Measurements from ENCODE around the gene PRKCB. TPM values are rescaled to one million over a fixed set of nuclear protein-coding genes. Genes with fewer than 3 reads are reported as not detected.

Gene PRKCB
- total RNA-seq, 2 experiments from 2014 or later, result 101 to 105 TPM

DNA sequence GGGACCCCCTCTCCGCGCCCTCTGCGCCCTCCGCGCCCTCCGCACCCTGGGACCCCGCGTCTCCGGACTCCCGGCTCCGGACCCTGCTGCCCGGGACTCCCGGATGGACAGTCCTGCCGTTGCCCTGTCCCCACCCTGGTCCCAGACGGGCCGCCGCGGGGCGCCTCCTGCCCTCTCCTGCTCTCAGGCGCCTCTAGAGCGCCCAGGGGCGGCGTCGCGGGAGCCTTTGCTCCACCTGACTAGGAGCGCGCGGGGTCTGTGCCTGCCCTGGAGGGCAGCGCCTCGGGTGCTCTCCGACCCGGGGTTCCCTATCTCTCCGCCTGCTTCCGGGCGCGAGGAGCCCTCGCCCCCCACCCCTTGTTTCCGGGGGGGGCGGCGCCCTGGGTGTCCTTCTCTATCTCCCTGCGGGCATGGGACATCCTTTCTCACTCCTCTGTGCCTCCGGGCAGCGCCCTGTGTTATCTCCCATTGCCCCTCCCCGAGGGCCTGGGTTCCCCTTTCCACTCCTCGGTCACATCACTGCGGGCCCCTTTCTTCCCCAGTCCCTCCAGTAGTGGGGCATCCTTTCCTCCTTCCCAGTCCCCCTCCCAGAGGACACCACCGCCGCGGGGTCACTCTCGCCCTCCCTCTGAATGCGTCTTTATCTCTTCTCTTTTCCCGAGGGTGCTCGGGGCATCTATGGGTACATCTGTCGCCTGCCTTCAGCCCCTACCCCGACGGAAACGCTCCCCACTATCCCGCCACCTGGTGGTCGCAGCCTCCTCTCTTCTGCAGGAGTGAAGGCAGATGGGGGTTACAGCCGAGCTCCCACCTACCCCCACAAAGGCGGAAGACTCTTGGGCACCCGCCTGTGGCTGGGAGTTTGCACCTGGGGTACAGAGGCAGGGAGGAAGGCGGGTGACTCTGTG is 875 bp downstream of the PRKCB start:
- H3K4me1 Mint-ChIP-seq (ENCODE audit: low read depth), result peaks cover 62% of the 10 kb centered on the region
- peaks cover 4% of the 10 kb centered on the region for H3K9me3 Mint-ChIP-seq (ENCODE audit: insufficient read depth)
- H3K27ac Mint-ChIP-seq, result peak overlapping the region; percentile 90
- peak; percentile 54 for ATAC-seq
- peak; percentile 76 for DNase-seq
- CTCF ChIA-PET, result interaction anchor here (0.6 to 5.2 kb wide), 10 partner anchors 10 to 179 kb away, joined by 3 to 29 read pairs (median 4); no protein-coding TSS in a partner anchor
- no peaks in the 10 kb centered on the region for H3K27me3 Mint-ChIP-seq (ENCODE audit: low read depth)
- peaks cover 36% of the 10 kb centered on the region for H3K36me3 Mint-ChIP-seq (ENCODE audit: low read depth)
- POLR2A ChIA-PET, result interaction anchor here (0.6 kb wide), 1 partner anchor 35 kb away, joined by 3 read pairs; no protein-coding TSS in a partner anchor
- H3K4me3 Mint-ChIP-seq, result peak overlapping the region; percentile 98

DNA sequence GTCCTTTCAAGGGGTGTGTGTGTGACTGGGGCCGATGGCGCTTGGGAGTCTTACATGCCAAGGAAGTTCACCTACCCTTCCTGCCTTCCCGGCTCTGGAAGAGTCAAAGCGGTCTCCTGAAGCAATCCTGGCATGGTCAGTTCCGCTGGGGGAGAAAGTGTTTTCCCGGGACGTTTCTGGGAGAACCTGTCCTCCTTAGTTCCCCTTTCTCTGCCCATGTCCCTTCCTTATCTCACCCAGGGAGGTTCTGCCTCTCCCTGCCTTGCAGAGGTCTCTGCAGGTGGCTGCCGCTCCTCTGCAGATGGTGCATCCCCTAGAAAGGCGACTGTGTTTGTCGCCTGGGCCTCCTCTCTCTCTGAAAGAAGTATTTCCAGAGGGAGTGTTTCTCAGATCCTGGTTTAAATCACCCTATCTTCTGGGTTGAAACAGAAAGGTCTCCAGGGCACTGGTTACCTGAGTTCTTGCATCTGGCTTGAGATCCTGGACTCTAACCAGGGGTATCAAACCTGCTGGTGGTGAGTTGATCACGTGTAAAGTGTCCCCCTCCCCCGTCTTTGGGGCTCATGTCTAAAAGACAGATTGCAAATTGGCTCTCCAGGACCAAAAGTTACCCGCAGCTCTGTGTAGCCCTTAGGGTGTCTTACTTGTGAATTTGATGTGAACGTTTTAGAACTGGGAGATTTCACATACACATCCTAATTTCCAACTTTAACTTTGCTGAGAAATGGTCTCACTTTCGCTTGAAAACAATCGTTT is 1.9 kb downstream of the PRKCB start:
- Mint-ChIP-seq H3K27me3 (ENCODE audit: low read depth) (no peaks in the 10 kb centered on the region), H3K36me3 (ENCODE audit: low read depth) (peaks cover 43% of the 10 kb centered on the region), H3K27ac (peak overlapping the region; percentile 90), H3K4me3 (peak overlapping the region; percentile 98), H3K4me1 (ENCODE audit: low read depth) (peaks cover 72% of the 10 kb centered on the region), H3K9me3 (ENCODE audit: insufficient read depth) (peaks cover 4% of the 10 kb centered on the region)
- no peak for DNase-seq
- ChIA-PET CTCF (interaction anchor here (0.6 to 5.2 kb wide), 11 partner anchors 9 to 174 kb away, joined by 3 to 29 read pairs (median 3); no protein-coding TSS in a partner anchor), POLR2A (no interaction called here)
- ATAC-seq, result no peak

DNA sequence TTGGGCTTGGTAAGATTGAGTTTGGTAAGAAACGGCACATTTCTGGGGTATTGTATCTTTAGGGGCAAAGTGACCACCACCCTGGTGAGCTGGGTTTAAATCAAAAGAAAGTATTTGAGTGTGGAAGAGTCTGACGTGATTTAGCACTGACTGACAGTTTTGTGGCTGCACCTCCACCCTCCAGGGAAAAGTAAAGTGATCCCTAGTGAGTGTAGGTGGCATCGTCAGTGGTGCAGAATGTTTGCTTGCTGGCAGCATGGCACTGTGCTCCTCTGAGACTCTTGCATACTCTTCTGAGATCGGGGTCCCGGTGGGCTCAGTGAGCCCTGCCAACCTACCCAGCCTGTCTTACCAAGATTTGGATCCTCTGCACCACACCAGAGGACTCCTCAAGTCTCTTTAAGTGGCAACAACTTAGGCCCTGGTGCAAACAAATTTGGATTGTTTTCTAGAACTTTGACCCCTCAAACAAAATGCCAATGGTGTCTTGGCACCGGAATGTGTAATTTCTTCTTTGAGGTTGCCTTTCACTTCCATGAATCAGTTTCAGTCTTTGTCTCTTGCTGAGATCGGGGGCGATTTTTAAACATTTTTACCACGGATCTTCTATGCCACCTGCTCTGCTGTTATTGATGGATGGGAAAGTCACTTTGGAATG is 2.8 kb downstream of the PRKCB start:
- CTCF ChIA-PET, result interaction anchor here (1.0 to 5.2 kb wide), 7 partner anchors 8 to 173 kb away, joined by 3 to 29 read pairs (median 3); no protein-coding TSS in a partner anchor

DNA sequence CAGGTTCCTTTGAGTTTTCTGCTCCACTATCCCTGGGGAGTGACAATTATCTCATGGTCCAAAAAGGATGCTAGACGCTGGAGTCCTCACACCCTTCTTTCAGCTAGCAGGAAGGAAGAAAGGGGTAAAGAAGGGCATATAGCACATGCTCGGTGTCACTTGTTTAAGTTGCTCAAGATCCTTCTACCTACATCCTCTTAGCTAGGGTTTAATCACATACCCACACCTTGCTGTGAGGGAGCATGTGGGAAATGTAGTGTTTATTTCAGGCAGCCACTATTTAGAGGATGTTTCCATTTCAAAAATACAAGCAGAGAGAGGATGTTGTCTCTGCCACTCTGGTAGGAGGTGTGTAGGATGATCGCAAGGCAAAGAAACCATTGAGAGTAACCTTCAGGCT is 4.5 kb downstream of the PRKCB start:
- ATAC-seq (no peak), DNase-seq (no peak)
- no peaks in the 10 kb centered on the region for H3K9me3 Mint-ChIP-seq (ENCODE audit: insufficient read depth)
- H3K4me3 Mint-ChIP-seq, result peak overlapping the region; percentile 33
- ChIA-PET POLR2A (interaction anchor here (0.6 to 0.9 kb wide), 2 partner anchors 23 to 39 kb away, joined by 3 read pairs; no protein-coding TSS in a partner anchor), CTCF (interaction anchor here (0.8 to 5.2 kb wide), 11 partner anchors 12 to 201 kb away, joined by 3 to 29 read pairs (median 5); no protein-coding TSS in a partner anchor)
- no peaks in the 10 kb centered on the region for H3K27me3 Mint-ChIP-seq (ENCODE audit: low read depth)
- peaks cover 59% of the 10 kb centered on the region for H3K36me3 Mint-ChIP-seq (ENCODE audit: low read depth)
- H3K4me1 Mint-ChIP-seq (ENCODE audit: low read depth), result peaks cover 67% of the 10 kb centered on the region
- H3K27ac Mint-ChIP-seq, result peak overlapping the region; percentile 66

More for the DNA sequence above, 2.8 kb downstream of the PRKCB start:
- Mint-ChIP-seq H3K4me3 (peak overlapping the region; percentile 98), H3K27me3 (ENCODE audit: low read depth) (no peaks in the 10 kb centered on the region), H3K36me3 (ENCODE audit: low read depth) (peaks cover 46% of the 10 kb centered on the region), H3K27ac (no peak overlapping the region), H3K4me1 (ENCODE audit: low read depth) (peaks cover 73% of the 10 kb centered on the region), H3K9me3 (ENCODE audit: insufficient read depth) (no peaks in the 10 kb centered on the region)
- POLR2A ChIA-PET, result no interaction called here
- DNase-seq (no peak), ATAC-seq (no peak)

DNA sequence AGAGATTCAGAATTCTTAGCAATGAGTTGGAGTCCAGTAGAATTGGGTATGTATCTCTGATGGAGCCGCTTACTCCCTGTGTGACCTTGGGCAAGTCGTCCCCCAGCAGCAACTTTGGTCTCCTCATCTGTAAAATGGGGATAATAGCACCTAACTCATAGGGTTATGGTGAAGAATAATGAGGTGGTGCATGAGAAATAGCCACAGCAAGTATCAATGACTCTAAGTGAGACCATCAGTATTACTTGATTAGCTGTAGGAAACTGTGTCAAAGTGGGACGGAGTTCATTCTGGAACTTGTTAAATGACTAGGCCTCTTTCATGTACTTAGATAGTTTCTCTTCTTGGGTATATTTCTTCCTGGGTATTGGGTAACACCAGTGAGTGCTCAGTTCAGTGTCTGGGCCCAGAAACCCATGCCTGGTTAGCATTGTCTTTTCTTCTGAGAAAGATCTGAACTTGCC is 6.4 kb downstream of the PRKCB start:
- Mint-ChIP-seq H3K36me3 (ENCODE audit: low read depth) (peaks cover 67% of the 10 kb centered on the region), H3K4me3 (peak overlapping the region; percentile 23), H3K27me3 (ENCODE audit: low read depth) (no peaks in the 10 kb centered on the region), H3K9me3 (ENCODE audit: insufficient read depth) (no peaks in the 10 kb centered on the region), H3K4me1 (ENCODE audit: low read depth) (peaks cover 77% of the 10 kb centered on the region), H3K27ac (peak overlapping the region; percentile 71)
- ChIA-PET CTCF (interaction anchor here (0.7 to 1.7 kb wide), 9 partner anchors 18 to 194 kb away, joined by 3 to 15 read pairs (median 3); no protein-coding TSS in a partner anchor), POLR2A (interaction anchor here (0.8 to 1.8 kb wide), 2 partner anchors 15 to 20 kb away, joined by 3 to 7 read pairs; no protein-coding TSS in a partner anchor)
- ATAC-seq (peak; percentile 71), DNase-seq (peak; percentile 51)

GRCh38 chr16:23843143-23843542 is 7.4 kb downstream of the PRKCB start:
- peak overlapping the region; percentile 65 for H3K27ac Mint-ChIP-seq

DNA sequence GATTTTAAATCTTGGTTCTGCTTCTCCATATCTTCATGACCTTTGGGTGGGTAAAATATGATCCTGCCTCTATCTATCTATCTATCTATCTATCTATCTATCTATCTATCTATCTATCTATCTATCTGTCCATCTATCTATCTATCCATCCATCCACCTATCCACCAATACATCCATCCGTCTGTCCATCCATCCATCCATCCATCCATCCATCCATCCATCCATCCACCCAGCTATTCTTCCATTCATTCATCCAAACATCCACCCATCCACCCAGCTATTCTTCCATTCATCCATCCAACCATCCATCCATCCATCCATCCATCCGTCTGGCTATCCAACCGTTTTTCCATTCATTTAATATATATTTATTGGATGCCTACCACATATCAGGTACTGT is 11.5 kb downstream of the PRKCB start:
- ATAC-seq (no peak), DNase-seq (no peak)
- POLR2A ChIA-PET, result interaction anchor here (1.0 to 1.1 kb wide), 2 partner anchors 16 to 32 kb away, joined by 3 to 4 read pairs; no protein-coding TSS in a partner anchor
- peaks cover 5% of the 10 kb centered on the region for H3K9me3 Mint-ChIP-seq (ENCODE audit: insufficient read depth)
- peak overlapping the region; percentile 46 for H3K27ac Mint-ChIP-seq
- no peaks in the 10 kb centered on the region for H3K27me3 Mint-ChIP-seq (ENCODE audit: low read depth)
- CTCF ChIA-PET, result interaction anchor here (1.0 to 2.6 kb wide), 3 partner anchors 9 to 163 kb away, joined by 3 to 14 read pairs (median 4); no protein-coding TSS in a partner anchor
- peaks cover 81% of the 10 kb centered on the region for H3K4me1 Mint-ChIP-seq (ENCODE audit: low read depth)
- H3K36me3 Mint-ChIP-seq (ENCODE audit: low read depth), result peaks cover 75% of the 10 kb centered on the region
- H3K4me3 Mint-ChIP-seq, result no peak overlapping the region

More at GRCh38 chr16:23843143-23843542, 7.4 kb downstream of the PRKCB start:
- no peak overlapping the region for H3K4me3 Mint-ChIP-seq
- no peaks in the 10 kb centered on the region for H3K9me3 Mint-ChIP-seq (ENCODE audit: insufficient read depth)
- POLR2A ChIA-PET, result interaction anchor here (0.6 to 1.8 kb wide), 5 partner anchors 16 to 54 kb away, joined by 3 to 7 read pairs (median 3); no protein-coding TSS in a partner anchor
- DNase-seq, result no peak
- no peaks in the 10 kb centered on the region for H3K27me3 Mint-ChIP-seq (ENCODE audit: low read depth)
- H3K36me3 Mint-ChIP-seq (ENCODE audit: low read depth), result peaks cover 65% of the 10 kb centered on the region
- ATAC-seq, result no peak
- peaks cover 77% of the 10 kb centered on the region for H3K4me1 Mint-ChIP-seq (ENCODE audit: low read depth)
- CTCF ChIA-PET, result interaction anchor here (0.7 to 1.7 kb wide), 9 partner anchors 17 to 193 kb away, joined by 3 to 15 read pairs (median 4); no protein-coding TSS in a partner anchor

DNA sequence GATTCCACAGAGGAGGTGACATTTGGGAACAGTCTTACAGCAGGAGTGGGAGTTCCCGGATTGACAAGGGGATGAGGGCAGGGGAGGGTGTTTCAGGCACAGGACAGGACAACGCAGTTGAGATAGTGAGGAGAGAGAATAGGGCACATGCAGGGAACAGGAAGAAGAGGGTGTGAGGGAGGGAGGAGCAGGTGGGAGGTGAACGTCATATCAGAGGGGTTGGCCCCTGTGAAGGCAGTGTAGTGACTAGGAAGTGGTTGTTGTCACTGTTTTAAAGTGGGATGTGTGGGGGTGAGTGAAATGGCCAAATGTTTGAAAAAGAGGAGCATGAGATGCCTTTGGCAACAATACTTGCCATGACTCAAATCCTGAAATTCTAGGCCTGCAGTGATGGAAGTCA is 12.2 kb downstream of the PRKCB start:
- Mint-ChIP-seq H3K36me3 (ENCODE audit: low read depth) (peaks cover 78% of the 10 kb centered on the region), H3K4me1 (ENCODE audit: low read depth) (peaks cover 81% of the 10 kb centered on the region), H3K4me3 (peak overlapping the region; percentile 12), H3K9me3 (ENCODE audit: insufficient read depth) (peaks cover 9% of the 10 kb centered on the region), H3K27ac (peak overlapping the region; percentile 84), H3K27me3 (ENCODE audit: low read depth) (no peaks in the 10 kb centered on the region)
- ATAC-seq, result peak; percentile 95
- POLR2A ChIA-PET, result no interaction called here
- CTCF ChIA-PET, result no interaction called here
- peak; percentile 80 for DNase-seq

DNA sequence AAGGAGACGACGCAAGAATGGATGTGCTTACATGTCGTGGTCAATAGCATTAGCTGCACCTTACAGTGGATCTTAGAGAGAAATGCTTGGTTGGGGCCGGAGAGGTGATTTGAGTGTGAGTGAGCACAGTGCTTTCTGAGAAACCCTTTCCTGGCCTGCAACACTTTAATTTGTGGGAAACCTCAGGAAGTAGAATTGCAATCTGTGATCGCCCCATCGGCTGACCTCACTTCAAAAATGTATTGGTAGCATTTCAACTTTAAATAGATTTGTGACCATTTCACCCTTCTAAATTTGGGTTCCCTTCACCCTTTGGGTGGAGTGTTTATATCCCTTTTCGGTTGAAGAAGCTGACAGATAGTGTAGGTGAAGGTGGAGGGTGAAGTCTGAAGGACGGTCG is 13.2 kb downstream of the PRKCB start:
- peaks cover 82% of the 10 kb centered on the region for H3K36me3 Mint-ChIP-seq (ENCODE audit: low read depth)
- peaks cover 9% of the 10 kb centered on the region for H3K9me3 Mint-ChIP-seq (ENCODE audit: insufficient read depth)
- no peak for DNase-seq
- CTCF ChIA-PET, result interaction anchor here (0.9 to 1.6 kb wide), 4 partner anchors 13 to 161 kb away, joined by 3 to 7 read pairs (median 4); no protein-coding TSS in a partner anchor
- peak overlapping the region; percentile 12 for H3K4me3 Mint-ChIP-seq
- H3K27ac Mint-ChIP-seq, result peak overlapping the region; percentile 84
- ATAC-seq, result no peak
- POLR2A ChIA-PET, result no interaction called here
- H3K4me1 Mint-ChIP-seq (ENCODE audit: low read depth), result peaks cover 84% of the 10 kb centered on the region
- H3K27me3 Mint-ChIP-seq (ENCODE audit: low read depth), result no peaks in the 10 kb centered on the region

GRCh38 chr16:23852794-23853562 is 17.2 kb downstream of the PRKCB start:
- ChIA-PET POLR2A (interaction anchor here (0.9 to 1.1 kb wide), 2 partner anchors 11 to 23 kb away, joined by 3 read pairs; no protein-coding TSS in a partner anchor), CTCF (interaction anchor here (0.9 to 1.6 kb wide), 6 partner anchors 9 to 157 kb away, joined by 3 to 5 read pairs (median 3); no protein-coding TSS in a partner anchor)
- DNase-seq, result no peak
- H3K4me3 Mint-ChIP-seq, result no peak overlapping the region
- H3K4me1 Mint-ChIP-seq (ENCODE audit: low read depth), result peaks cover 72% of the 10 kb centered on the region
- H3K27ac Mint-ChIP-seq, result peak overlapping the region; percentile 23
- H3K27me3 Mint-ChIP-seq (ENCODE audit: low read depth), result no peaks in the 10 kb centered on the region
- no peak for ATAC-seq
- H3K9me3 Mint-ChIP-seq (ENCODE audit: insufficient read depth), result peaks cover 9% of the 10 kb centered on the region
- H3K36me3 Mint-ChIP-seq (ENCODE audit: low read depth), result peaks cover 72% of the 10 kb centered on the region
